HG03108 (cell line): ENCODE data around the gene PADI1.

Experiments used
- ATAC-seq: cut with Tn5 transposase; IDR thresholded peaks from one replicate; pipeline ENCODE4 v1.9.1; 2021; ENCODE audit warnings: moderate library complexity; ENCODE audit not compliant: unreplicated experiment

Gene PADI1

GRCh38 chr1:17214876-17215544 is 10.1 kb downstream of the PADI1 start:
- no peak for ATAC-seq

- no peak for ATAC-seq
These were observed 10.6 kb downstream of the PADI1 start for GRCh38 chr1:17215545-17215890.

- no peak for ATAC-seq
These were observed 11.2 kb downstream of the PADI1 start for GRCh38 chr1:17216078-17216477.

- ATAC-seq, result no peak
These were observed 12.7 kb downstream of the PADI1 start for GRCh38 chr1:17217607-17218006.

- ATAC-seq, result no peak
These were observed 14.0 kb downstream of the PADI1 start for GRCh38 chr1:17218939-17219338.

GRCh38 chr1:17220287-17220686 is 15.4 kb downstream of the PADI1 start:
- no peak for ATAC-seq

GRCh38 chr1:17222557-17222956 is 17.6 kb downstream of the PADI1 start:
- no peak for ATAC-seq

GRCh38 chr1:17224434-17224833 is 19.5 kb downstream of the PADI1 start:
- ATAC-seq, result no peak

- ATAC-seq, result no peak
These were observed 20.2 kb downstream of the PADI1 start for GRCh38 chr1:17225140-17225539.

- no peak for ATAC-seq
These were observed 22.5 kb downstream of the PADI1 start for GRCh38 chr1:17227358-17227915.

GRCh38 chr1:17228619-17229018 is 23.7 kb downstream of the PADI1 start:
- ATAC-seq, result no peak

- no peak for ATAC-seq
These were observed 24.5 kb downstream of the PADI1 start for GRCh38 chr1:17229379-17229778.

- no peak for ATAC-seq
These were observed 25.2 kb downstream of the PADI1 start for GRCh38 chr1:17230106-17230505.

- no peak for ATAC-seq
These were observed 25.9 kb downstream of the PADI1 start for GRCh38 chr1:17230671-17231310.

- ATAC-seq, result no peak
These were observed 28.1 kb downstream of the PADI1 start for GRCh38 chr1:17232759-17233661.

GRCh38 chr1:17233675-17234320 is 28.9 kb downstream of the PADI1 start:
- ATAC-seq, result no peak

- no peak for ATAC-seq
These were observed 29.5 kb downstream of the PADI1 start for GRCh38 chr1:17234405-17234804.

GRCh38 chr1:17235135-17235885 is 30.4 kb downstream of the PADI1 start:
- ATAC-seq, result no peak

GRCh38 chr1:17236779-17237560 is 32.0 kb downstream of the PADI1 start:
- no peak for ATAC-seq

GRCh38 chr1:17237561-17237903 is 32.6 kb downstream of the PADI1 start:
- no peak for ATAC-seq
